Measurements from ENCODE around the gene BMERB1. TPM values are rescaled to one million over a fixed set of nuclear protein-coding genes. Genes with fewer than 3 reads are reported as not detected.

BMERB1 gene
- total RNA-seq, 1 experiment from 2014 or later, result 3.8 TPM

DNA sequence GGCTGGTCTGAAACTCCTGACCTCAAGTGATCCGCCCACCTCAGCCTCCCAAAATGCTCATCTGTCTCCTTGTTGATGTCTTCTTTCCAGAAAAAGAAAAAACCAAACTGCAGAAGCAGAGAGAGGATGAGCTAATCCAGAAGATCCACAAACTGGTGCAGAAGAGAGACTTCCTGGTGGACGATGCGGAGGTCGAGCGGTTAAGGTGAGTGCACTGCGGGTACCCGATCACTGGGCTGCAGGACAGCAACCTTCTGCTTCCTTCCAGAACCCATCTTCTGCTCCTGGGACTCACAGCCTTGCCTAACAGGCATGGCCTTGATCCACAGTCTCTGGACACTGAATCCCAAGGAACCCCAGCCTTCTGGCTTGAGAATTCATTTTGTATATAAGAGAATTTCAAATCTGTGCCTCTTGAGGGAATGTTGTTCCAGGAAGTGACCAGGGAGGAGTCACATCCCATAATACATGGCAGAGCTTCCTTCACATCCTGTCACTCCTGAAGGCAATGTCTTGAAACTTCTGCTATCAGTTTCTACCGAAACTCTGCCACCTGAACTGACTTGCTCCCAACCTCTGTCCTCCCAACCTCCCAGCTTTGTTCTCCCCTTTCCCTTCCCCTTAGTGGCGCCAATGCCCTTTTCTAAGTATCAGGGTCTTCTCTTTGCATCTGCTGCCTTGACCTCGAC lies 146.9 kb downstream of the BMERB1 start:
- Histone ChIP-seq H4K20me1 (ENCODE audit: low read length) (no peaks in the 10 kb centered on the region), H3K4me2 (ENCODE audit: low read length) (no peak overlapping the region), H3K9me2 (replicated peaks; ENCODE audit: low read length) (no peaks in the 10 kb centered on the region), H3K4me3 (ENCODE audit: low read length) (no peak overlapping the region), H3K4me1 (ENCODE audit: insufficient read depth, low read length) (peaks cover 6% of the 10 kb centered on the region; the same call in 1 of the 2 replicates), H3K27me3 (ENCODE audit: low read length) (no peaks in the 10 kb centered on the region), H3K36me3 (ENCODE audit: low read depth, low read length) (no peaks in the 10 kb centered on the region), H2AFZ (ENCODE audit: low read length) (no peak overlapping the region), H3K9ac (ENCODE audit: low read length) (no peak overlapping the region), H3F3A (ENCODE audit: low read length, unreplicated experiment) (no peaks in the 10 kb centered on the region), H3K27ac (ENCODE audit: low read length) (no peak overlapping the region), H3K79me2 (ENCODE audit: low read length) (no peaks in the 10 kb centered on the region), H3K9me3 (ENCODE audit: low read length) (no peaks in the 10 kb centered on the region)
- ATAC-seq, result no peak
- DNase-seq, result no peak
- ChIA-PET POLR2A (ENCODE audit: unreplicated experiment) (no interaction called here), CTCF (no interaction called here)
- BruUV-seq (replicated peaks), result no TSS peak
- no peak for TF ChIP-seq EZH2 (IDR thresholded peaks at IDR 0.05; ENCODE audit: low read length, unreplicated experiment)
- intact Hi-C loops (cut with micrococcal nuclease), result no loop called here

DNA sequence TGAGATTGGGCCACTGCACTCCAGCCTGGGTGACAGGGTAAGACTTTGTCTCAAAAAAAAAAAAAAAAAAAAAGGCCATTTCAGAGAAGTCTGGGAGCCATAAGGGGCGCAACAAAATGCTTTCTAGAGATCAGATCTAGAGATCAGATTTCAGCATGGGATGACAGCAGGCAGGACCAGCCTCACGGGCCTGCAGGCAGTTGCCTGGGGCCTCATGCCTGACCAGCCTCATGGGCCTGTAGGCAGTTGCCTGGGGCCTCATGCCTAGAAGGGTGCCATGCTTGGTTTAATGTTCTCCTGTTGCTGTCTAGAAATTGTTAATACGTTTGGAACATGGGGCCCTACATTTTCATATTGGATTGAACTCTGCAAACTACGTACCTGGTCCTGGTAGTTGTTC lies 149.1 kb downstream of the BMERB1 start:
- no peak overlapping the region for H3K27ac ChIP-seq (ENCODE audit: low read length)
- CTCF ChIA-PET, result no interaction called here
- no peak for DNase-seq
- POLR2A ChIA-PET (ENCODE audit: unreplicated experiment), result no interaction called here
- intact Hi-C loops (cut with micrococcal nuclease), result no loop called here
- no peak for ATAC-seq
- H3K79me2 ChIP-seq (ENCODE audit: low read length), result no peaks in the 10 kb centered on the region
- BruUV-seq (replicated peaks), result no TSS peak
- no peaks in the 10 kb centered on the region for H3K4me1 ChIP-seq (ENCODE audit: insufficient read depth, low read length)
- no peaks in the 10 kb centered on the region for H3K9me2 ChIP-seq (replicated peaks; ENCODE audit: low read length)
- H3K36me3 ChIP-seq (ENCODE audit: low read depth, low read length), result no peaks in the 10 kb centered on the region
- H2AFZ ChIP-seq (ENCODE audit: low read length), result no peak overlapping the region
- H3K4me2 ChIP-seq (ENCODE audit: low read length), result no peak overlapping the region
- H3F3A ChIP-seq (ENCODE audit: low read length, unreplicated experiment), result no peaks in the 10 kb centered on the region
- no peak for TF ChIP-seq EZH2 (IDR thresholded peaks at IDR 0.05; ENCODE audit: low read length, unreplicated experiment)
- TF ChIP-seq EZH2phosphoT487 (IDR thresholded peaks at IDR 0.05; ENCODE audit: borderline replicate concordance, low read length), result no peak
- TF ChIP-seq, protein P1, sequence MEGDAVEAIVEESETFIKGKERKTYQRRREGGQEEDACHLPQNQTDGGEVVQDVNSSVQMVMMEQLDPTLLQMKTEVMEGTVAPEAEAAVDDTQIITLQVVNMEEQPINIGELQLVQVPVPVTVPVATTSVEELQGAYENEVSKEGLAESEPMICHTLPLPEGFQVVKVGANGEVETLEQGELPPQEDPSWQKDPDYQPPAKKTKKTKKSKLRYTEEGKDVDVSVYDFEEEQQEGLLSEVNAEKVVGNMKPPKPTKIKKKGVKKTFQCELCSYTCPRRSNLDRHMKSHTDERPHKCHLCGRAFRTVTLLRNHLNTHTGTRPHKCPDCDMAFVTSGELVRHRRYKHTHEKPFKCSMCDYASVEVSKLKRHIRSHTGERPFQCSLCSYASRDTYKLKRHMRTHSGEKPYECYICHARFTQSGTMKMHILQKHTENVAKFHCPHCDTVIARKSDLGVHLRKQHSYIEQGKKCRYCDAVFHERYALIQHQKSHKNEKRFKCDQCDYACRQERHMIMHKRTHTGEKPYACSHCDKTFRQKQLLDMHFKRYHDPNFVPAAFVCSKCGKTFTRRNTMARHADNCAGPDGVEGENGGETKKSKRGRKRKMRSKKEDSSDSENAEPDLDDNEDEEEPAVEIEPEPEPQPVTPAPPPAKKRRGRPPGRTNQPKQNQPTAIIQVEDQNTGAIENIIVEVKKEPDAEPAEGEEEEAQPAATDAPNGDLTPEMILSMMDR (conservative IDR thresholded peaks at IDR 0.05; ENCODE audit: low read depth, low read length), result no peak
- no peaks in the 10 kb centered on the region for H3K27me3 ChIP-seq (ENCODE audit: low read length)
- H4K20me1 ChIP-seq (ENCODE audit: low read length), result no peaks in the 10 kb centered on the region
- H3K9ac ChIP-seq (ENCODE audit: low read length), result no peak overlapping the region
- H3K9me3 ChIP-seq (ENCODE audit: low read length), result no peaks in the 10 kb centered on the region
- no peak overlapping the region for H3K4me3 ChIP-seq (ENCODE audit: low read length)

DNA sequence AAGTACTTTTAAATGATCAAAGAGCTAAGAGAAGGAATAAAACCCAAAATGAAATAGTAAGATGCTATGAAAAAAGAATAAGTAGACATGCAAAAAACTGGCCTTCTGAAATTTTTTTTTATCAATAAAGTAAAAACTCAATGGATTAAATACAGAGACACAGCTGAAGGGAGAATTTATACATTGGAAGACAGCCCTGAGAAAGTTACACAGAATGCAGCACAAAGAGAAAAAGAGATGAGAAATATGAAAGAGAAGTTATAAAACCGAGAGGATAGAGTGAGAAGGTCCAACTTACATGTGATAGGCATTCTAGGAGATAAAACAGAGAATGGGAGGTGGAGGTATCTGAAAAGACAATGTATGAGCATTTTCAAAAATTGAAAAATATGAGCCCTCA lies 151.6 kb downstream of the BMERB1 start:
- ATAC-seq (no peak), DNase-seq (no peak)
- TF ChIP-seq, protein P1 (conservative IDR thresholded peaks at IDR 0.05; ENCODE audit: low read depth, low read length), result no peak
- TF ChIP-seq EZH2phosphoT487 (IDR thresholded peaks at IDR 0.05; ENCODE audit: borderline replicate concordance, low read length) (no peak), EZH2 (IDR thresholded peaks at IDR 0.05; ENCODE audit: low read length, unreplicated experiment) (no peak)
- no peak overlapping the region for H3K9ac ChIP-seq (ENCODE audit: low read length)
- H3F3A ChIP-seq (ENCODE audit: low read length, unreplicated experiment), result no peaks in the 10 kb centered on the region
- H3K79me2 ChIP-seq (ENCODE audit: low read length), result no peaks in the 10 kb centered on the region
- no peak overlapping the region for H2AFZ ChIP-seq (ENCODE audit: low read length)
- CTCF ChIA-PET, result no interaction called here
- BruUV-seq (replicated peaks), result no TSS peak
- H3K4me3 ChIP-seq (ENCODE audit: low read length), result no peak overlapping the region
- no peak overlapping the region for H3K4me2 ChIP-seq (ENCODE audit: low read length)
- no peak overlapping the region for H3K27ac ChIP-seq (ENCODE audit: low read length)
- no peaks in the 10 kb centered on the region for H3K36me3 ChIP-seq (ENCODE audit: low read depth, low read length)
- POLR2A ChIA-PET (ENCODE audit: unreplicated experiment), result no interaction called here
- H4K20me1 ChIP-seq (ENCODE audit: low read length), result no peaks in the 10 kb centered on the region
- H3K27me3 ChIP-seq (ENCODE audit: low read length), result no peaks in the 10 kb centered on the region
- peaks cover 6% of the 10 kb centered on the region for H3K4me1 ChIP-seq (ENCODE audit: insufficient read depth, low read length)
- H3K9me3 ChIP-seq (ENCODE audit: low read length), result no peaks in the 10 kb centered on the region
- intact Hi-C loops (cut with micrococcal nuclease), result no loop called here
- H3K9me2 ChIP-seq (replicated peaks; ENCODE audit: low read length), result no peaks in the 10 kb centered on the region
